ENCODE measurements around the gene RNF149. TPM values are rescaled to one million over a fixed set of nuclear protein-coding genes. Genes with fewer than 3 reads are reported as not detected.

Gene RNF149
- total RNA-seq, 4 donors from 2014 or later: 29.0 to 78.6 (median 44.4) TPM

DNA sequence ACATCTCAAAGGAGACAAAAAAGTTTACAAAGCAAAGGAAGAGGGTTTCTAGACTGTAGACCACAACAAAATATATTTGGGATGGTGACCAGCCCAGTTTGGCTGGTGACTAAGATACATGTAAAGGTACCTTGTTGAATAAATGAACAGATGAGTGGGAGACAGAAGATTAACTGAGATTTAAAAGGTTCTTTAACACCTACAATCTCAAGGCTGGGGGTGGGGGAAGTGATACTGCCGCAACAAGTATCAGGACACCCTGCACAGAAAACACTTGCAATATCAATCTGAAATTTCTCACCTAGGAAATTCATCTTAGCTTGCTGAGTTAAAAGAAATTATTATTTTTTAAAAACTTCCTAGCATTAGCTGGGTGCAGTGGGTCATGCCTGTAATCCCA lies 8.3 kb downstream of the RNF149 start:
- 90 to 92% methylated on average over 1 of the region's 1 CpG for WGBS, 2 donors (ENCODE audit: low coverage in 1 of 2)
- no peaks in the 10 kb centered on the region for H3K9me3 ChIP-seq
- H3K27ac ChIP-seq: peak overlapping the region in 1 of 4 donors; percentile 14
- H3K4me1 ChIP-seq: peaks cover 0 to 95% (median 21%) of the 10 kb centered on the region in 3 donors
- H3K27me3 ChIP-seq: no peaks in the 10 kb centered on the region
- no peak for TF ChIP-seq EP300 (IDR thresholded peaks at IDR 0.05)
- TF ChIP-seq, protein P1, sequence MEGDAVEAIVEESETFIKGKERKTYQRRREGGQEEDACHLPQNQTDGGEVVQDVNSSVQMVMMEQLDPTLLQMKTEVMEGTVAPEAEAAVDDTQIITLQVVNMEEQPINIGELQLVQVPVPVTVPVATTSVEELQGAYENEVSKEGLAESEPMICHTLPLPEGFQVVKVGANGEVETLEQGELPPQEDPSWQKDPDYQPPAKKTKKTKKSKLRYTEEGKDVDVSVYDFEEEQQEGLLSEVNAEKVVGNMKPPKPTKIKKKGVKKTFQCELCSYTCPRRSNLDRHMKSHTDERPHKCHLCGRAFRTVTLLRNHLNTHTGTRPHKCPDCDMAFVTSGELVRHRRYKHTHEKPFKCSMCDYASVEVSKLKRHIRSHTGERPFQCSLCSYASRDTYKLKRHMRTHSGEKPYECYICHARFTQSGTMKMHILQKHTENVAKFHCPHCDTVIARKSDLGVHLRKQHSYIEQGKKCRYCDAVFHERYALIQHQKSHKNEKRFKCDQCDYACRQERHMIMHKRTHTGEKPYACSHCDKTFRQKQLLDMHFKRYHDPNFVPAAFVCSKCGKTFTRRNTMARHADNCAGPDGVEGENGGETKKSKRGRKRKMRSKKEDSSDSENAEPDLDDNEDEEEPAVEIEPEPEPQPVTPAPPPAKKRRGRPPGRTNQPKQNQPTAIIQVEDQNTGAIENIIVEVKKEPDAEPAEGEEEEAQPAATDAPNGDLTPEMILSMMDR (IDR thresholded peaks at IDR 0.05): no peak
- TF ChIP-seq POLR2A (IDR thresholded peaks at IDR 0.05): no peak
- TF ChIP-seq POLR2AphosphoS5 (IDR thresholded peaks at IDR 0.05): no peak
- no peak overlapping the region for H3K4me3 ChIP-seq
- H3K36me3 ChIP-seq: no peaks in the 10 kb centered on the region
- ATAC-seq: no peak

DNA sequence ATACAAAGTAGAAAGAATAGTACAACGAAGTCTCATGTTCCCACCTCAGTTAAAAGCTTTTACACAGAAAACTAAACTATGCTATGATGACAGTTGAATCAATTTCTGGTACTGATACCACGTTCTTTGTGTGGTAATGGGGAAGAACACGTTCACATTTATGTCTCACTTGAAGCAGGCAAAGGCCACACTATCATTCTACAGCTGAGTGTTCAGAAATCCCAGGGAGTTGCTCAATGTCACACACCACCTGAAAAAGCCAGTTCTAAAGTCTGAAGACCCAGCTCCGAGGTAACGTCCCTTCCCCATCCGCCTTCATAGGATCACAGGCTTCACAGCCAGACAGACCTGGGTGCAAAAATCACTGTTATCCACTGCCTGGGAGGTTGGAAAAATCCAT lies 8.9 kb downstream of the RNF149 start:
- Histone ChIP-seq H3K27me3 (no peaks in the 10 kb centered on the region), H3K4me1 (peaks cover 0 to 89% (median 21%) of the 10 kb centered on the region in 3 donors), H3K4me3 (no peak overlapping the region), H3K36me3 (peaks cover 0 to 5% of the 10 kb centered on the region in 2 donors), H3K9me3 (no peaks in the 10 kb centered on the region), H3K27ac (peak overlapping the region in 1 of 4 donors; percentile 14)
- ATAC-seq: no peak
- TF ChIP-seq EP300 (IDR thresholded peaks at IDR 0.05) (no peak), POLR2AphosphoS5 (IDR thresholded peaks at IDR 0.05) (no peak), POLR2A (IDR thresholded peaks at IDR 0.05) (no peak)
- TF ChIP-seq, protein P1 (IDR thresholded peaks at IDR 0.05): no peak
- 74 to 76% methylated on average over 6 of the region's 6 CpGs for WGBS, 2 donors (ENCODE audit: low coverage in 1 of 2)

DNA sequence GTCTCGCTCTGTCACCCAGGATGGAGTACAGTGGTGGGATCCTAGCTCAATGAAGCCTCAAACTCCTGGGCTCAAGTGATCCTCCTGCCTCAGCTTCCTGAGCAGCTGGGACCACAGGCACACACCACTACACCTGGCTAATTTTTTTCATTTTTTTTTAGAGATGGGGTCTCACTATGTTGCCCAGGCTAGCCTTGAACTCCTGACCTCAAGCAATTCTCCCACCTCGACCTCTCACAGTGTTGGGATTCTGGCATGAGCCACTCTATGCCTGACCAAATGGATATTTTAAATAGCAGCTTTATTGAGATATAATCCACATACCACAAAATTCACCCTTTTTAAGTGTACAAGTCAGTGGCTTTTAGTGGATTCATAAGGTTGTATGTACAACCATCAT lies 11.1 kb downstream of the RNF149 start:
- 86 to 96% methylated on average over 1 to 2 of the region's 2 CpGs for WGBS, 2 donors (ENCODE audit: low coverage in 1 of 2)
- H3K27me3 ChIP-seq: no peaks in the 10 kb centered on the region
- no peak overlapping the region for H3K4me3 ChIP-seq
- TF ChIP-seq POLR2A (IDR thresholded peaks at IDR 0.05) (no peak), EP300 (IDR thresholded peaks at IDR 0.05) (no peak), POLR2AphosphoS5 (IDR thresholded peaks at IDR 0.05) (no peak)
- TF ChIP-seq, protein P1 (IDR thresholded peaks at IDR 0.05): no peak
- ATAC-seq: no peak
- H3K27ac ChIP-seq: no peak overlapping the region
- peaks cover 0 to 67% (median 17%) of the 10 kb centered on the region in 3 donors for H3K4me1 ChIP-seq
- H3K36me3 ChIP-seq: peaks cover 0 to 27% of the 10 kb centered on the region in 2 donors
- H3K9me3 ChIP-seq: no peaks in the 10 kb centered on the region

DNA sequence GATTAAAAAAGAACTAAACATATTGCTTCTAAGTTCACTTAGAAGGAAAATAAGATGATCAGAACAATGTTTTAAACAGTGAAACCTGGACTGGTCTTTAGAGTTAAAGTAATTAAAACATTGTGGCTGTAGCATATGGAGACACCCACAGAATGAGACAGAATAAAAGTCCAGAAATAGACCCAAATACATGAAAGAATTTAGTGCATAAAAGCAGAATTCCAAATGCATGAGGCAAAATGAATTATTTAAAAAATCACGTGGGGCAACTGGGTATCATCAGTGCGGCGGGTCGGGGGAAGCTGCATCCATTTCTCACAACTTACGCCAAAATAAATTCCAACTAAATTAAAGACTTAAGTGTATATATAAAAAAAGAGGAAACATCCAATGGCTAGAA lies 12.1 kb downstream of the RNF149 start:
- ATAC-seq: no peak
- no peaks in the 10 kb centered on the region for H3K9me3 ChIP-seq
- H3K36me3 ChIP-seq: peaks cover 0 to 34% of the 10 kb centered on the region in 2 donors
- H3K27ac ChIP-seq: no peak overlapping the region
- no peak overlapping the region for H3K4me3 ChIP-seq
- 57 to 85% methylated on average over 3 to 5 of the region's 5 CpGs for WGBS, 2 donors (ENCODE audit: low coverage in 1 of 2)
- H3K4me1 ChIP-seq: peaks cover 0 to 57% (median 17%) of the 10 kb centered on the region in 3 donors
- H3K27me3 ChIP-seq: no peaks in the 10 kb centered on the region
- TF ChIP-seq POLR2A (IDR thresholded peaks at IDR 0.05): no peak
- TF ChIP-seq EP300 (IDR thresholded peaks at IDR 0.05): no peak
- no peak for TF ChIP-seq POLR2AphosphoS5 (IDR thresholded peaks at IDR 0.05)
- TF ChIP-seq, protein P1 (IDR thresholded peaks at IDR 0.05): no peak

DNA sequence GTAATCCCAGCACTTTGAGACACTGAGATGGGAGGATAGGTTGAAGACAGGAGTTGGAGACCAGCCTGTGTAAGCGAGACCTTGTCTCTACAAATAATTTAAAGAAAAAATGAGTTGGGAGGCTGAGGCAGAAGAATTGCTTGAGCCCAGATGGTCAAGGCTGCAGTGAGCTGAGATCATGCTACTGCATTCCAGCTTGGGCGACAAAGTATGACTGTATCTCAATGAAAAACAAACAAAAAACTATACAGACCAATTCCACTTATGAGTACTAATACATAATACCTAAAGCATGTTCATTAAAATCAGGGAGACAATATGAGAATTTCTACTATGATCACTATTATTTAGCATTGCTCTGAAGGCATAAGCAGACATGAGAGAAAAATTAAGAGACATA lies 12.6 kb downstream of the RNF149 start:
- Histone ChIP-seq H3K36me3 (peaks cover 0 to 38% of the 10 kb centered on the region in 2 donors), H3K9me3 (no peaks in the 10 kb centered on the region), H3K27ac (no peak overlapping the region), H3K4me1 (peaks cover 0 to 52% (median 17%) of the 10 kb centered on the region in 3 donors), H3K27me3 (no peaks in the 10 kb centered on the region), H3K4me3 (no peak overlapping the region)
- WGBS, 2 donors (ENCODE audit: low coverage in 1 of 2): 57 to 85% methylated on average over 2 of the region's 2 CpGs
- ATAC-seq: no peak
- TF ChIP-seq EP300 (IDR thresholded peaks at IDR 0.05) (no peak), POLR2A (IDR thresholded peaks at IDR 0.05) (no peak), POLR2AphosphoS5 (IDR thresholded peaks at IDR 0.05) (no peak)
- TF ChIP-seq, protein P1 (IDR thresholded peaks at IDR 0.05): no peak
